SK-N-SH treated with all-trans-retinoic acid at 6 μM for 48 hours (cell line): Measurements from ENCODE around the gene BUB1.
"Not testable (repeated sequence)": the region's sequence is repeated elsewhere in the genome, so short reads cannot be mapped to it uniquely, and the experiment has no call there.

Source experiments
- ATAC-seq: fragments of 200-7000 bp; cut with Tn5 transposase; 3 replicates; pipeline ENCODE4 v1.9.1; 2020; ENCODE audit warnings: mild to moderate bottlenecking, moderate library complexity
- ARNTL ChIP-seq: fragments of 450-650 bp; formaldehyde crosslinking; IDR thresholded peaks from 2 replicates; pipeline ENCODE4 v1.5.0; 2020; ENCODE audit warnings: low read depth, mild to moderate bottlenecking, moderate library complexity, borderline replicate concordance
- BACH2 ChIP-seq: fragments of 250-450 bp; sonication (Bioruptor Pico); IDR thresholded peaks from 2 replicates; pipeline ENCODE4 v1.9.0; 2021; ENCODE audit warnings: mild to moderate bottlenecking, borderline replicate concordance
- CREB5 ChIP-seq: fragments of 250-450 bp; sonication (Bioruptor Pico); IDR thresholded peaks from 2 replicates; pipeline ENCODE4 v1.5.1; 2020; ENCODE audit warnings: low read depth, mild to moderate bottlenecking, moderate library complexity
- CSDC2 ChIP-seq: fragments of 250-450 bp; sonication (Bioruptor Pico); IDR thresholded peaks from 2 replicates; pipeline ENCODE4 v1.5.0; 2020; ENCODE audit warnings: mild to moderate bottlenecking, moderate library complexity
- CSRNP3 ChIP-seq: fragments of 250-450 bp; sonication (Bioruptor Pico); IDR thresholded peaks from 2 replicates; pipeline ENCODE4 v1.5.1; 2021; ENCODE audit warnings: mild to moderate bottlenecking, moderate library complexity
- ESRRG ChIP-seq: fragments of 250-450 bp; sonication (Bioruptor Pico); IDR thresholded peaks from 2 replicates; pipeline ENCODE4 v1.6.1; 2021; ENCODE audit warnings: mild to moderate bottlenecking
- GLIS3 ChIP-seq: fragments of 250-450 bp; sonication (Bioruptor Pico); IDR thresholded peaks from 2 replicates; pipeline ENCODE4 v1.5.0; 2020; ENCODE audit warnings: mild to moderate bottlenecking, moderate library complexity
- ISL1 ChIP-seq: fragments of 250-450 bp; sonication (Bioruptor Pico); IDR thresholded peaks from 2 replicates; pipeline ENCODE4 v2.1.2; 2022; ENCODE audit warnings: mild to moderate bottlenecking, moderate library complexity
- OSR1 ChIP-seq: fragments of 250-450 bp; sonication (Bioruptor Pico); IDR thresholded peaks from 2 replicates; pipeline ENCODE4 v1.8.0; 2022; ENCODE audit warnings: moderate library complexity, mild to moderate bottlenecking, inconsistent platforms
- PATZ1 ChIP-seq: fragments of 250-450 bp; sonication (Bioruptor Pico); IDR thresholded peaks from 2 replicates; pipeline ENCODE4 v1.8.0; 2020; ENCODE audit warnings: mild to moderate bottlenecking, moderate library complexity, borderline replicate concordance
- POU6F1 ChIP-seq: fragments of 250-450 bp; sonication (Bioruptor Pico); IDR thresholded peaks from 2 replicates; pipeline ENCODE4 v1.8.0; 2021; ENCODE audit warnings: low read depth, mild to moderate bottlenecking, moderate library complexity, borderline replicate concordance
- PPARA ChIP-seq: fragments of 250-450 bp; sonication (Bioruptor Pico); IDR thresholded peaks from 2 replicates; pipeline ENCODE4 v1.5.0; 2020; ENCODE audit warnings: mild to moderate bottlenecking, borderline replicate concordance
- RARB ChIP-seq: fragments of 250-450 bp; sonication (Bioruptor Pico); IDR thresholded peaks from 2 replicates; pipeline ENCODE4 v1.8.0; 2021; ENCODE audit warnings: mild to moderate bottlenecking, moderate library complexity
- SNAI2 ChIP-seq: fragments of 250-450 bp; sonication (Bioruptor Pico); IDR thresholded peaks from 2 replicates; pipeline ENCODE4 v1.5.0; 2020; ENCODE audit warnings: mild to moderate bottlenecking, moderate library complexity
- TCF4 ChIP-seq: fragments of 250-450 bp; sonication (Bioruptor Pico); IDR thresholded peaks from 2 replicates; pipeline ENCODE4 v1.8.0; 2021; ENCODE audit warnings: mild to moderate bottlenecking, moderate library complexity, borderline replicate concordance
- TOX ChIP-seq: fragments of 250-450 bp; sonication (Bioruptor Pico); IDR thresholded peaks from 2 replicates; pipeline ENCODE4 v1.8.0; 2021; ENCODE audit warnings: mild to moderate bottlenecking, moderate library complexity, borderline replicate concordance
- TSHZ2 ChIP-seq: fragments of 250-450 bp; sonication (Bioruptor Pico); IDR thresholded peaks from 2 replicates; pipeline ENCODE4 v1.5.0; 2020; ENCODE audit warnings: mild to moderate bottlenecking, moderate library complexity
- ZC3H10 ChIP-seq: fragments of 250-450 bp; sonication (Bioruptor Pico); IDR thresholded peaks from 2 replicates; pipeline ENCODE4 v1.5.1; 2021; ENCODE audit warnings: mild to moderate bottlenecking, moderate library complexity
- ZFP3 ChIP-seq: fragments of 250-450 bp; sonication (Bioruptor Pico); IDR thresholded peaks from 2 replicates; pipeline ENCODE4 v1.5.0; 2020; ENCODE audit warnings: mild to moderate bottlenecking, moderate library complexity
- ZFP30 ChIP-seq: fragments of 450-650 bp; formaldehyde crosslinking; IDR thresholded peaks from 2 replicates; pipeline ENCODE4 v1.5.0; 2022; ENCODE audit warnings: mild to moderate bottlenecking, moderate library complexity
- ZNF565 ChIP-seq: fragments of 450-650 bp; formaldehyde crosslinking; conservative IDR thresholded peaks from 2 replicates; pipeline ENCODE4 v1.5.0; 2020; ENCODE audit warnings: low read depth, mild to moderate bottlenecking, moderate library complexity
- ZNF70 ChIP-seq: fragments of 450-650 bp; formaldehyde crosslinking; IDR thresholded peaks from 2 replicates; pipeline ENCODE4 v1.5.0; 2020; ENCODE audit warnings: mild to moderate bottlenecking, moderate library complexity
- ZNF8 ChIP-seq: fragments of 450-650 bp; formaldehyde crosslinking; IDR thresholded peaks from 2 replicates; pipeline ENCODE4 v1.5.0; 2020; ENCODE audit warnings: mild to moderate bottlenecking, moderate library complexity

BUB1 gene

GRCh38 chr2:110707386-110707965 lies 29.6 kb upstream of the BUB1 start:
- TF ChIP-seq BACH2 (no peak), ESRRG (no peak), ZNF70 (CRISPR knock-in tag) (no peak), CSDC2 (no peak), ISL1 (CRISPR knock-in tag) (no peak), CSRNP3 (CRISPR knock-in tag) (no peak), ZC3H10 (CRISPR knock-in tag) (no peak), ZFP3 (CRISPR knock-in tag) (no peak), SNAI2 (CRISPR knock-in tag) (no peak), PATZ1 (CRISPR knock-in tag) (no peak), ZFP30 (CRISPR knock-in tag) (no peak), ZNF565 (no peak), PPARA (no peak)
- ATAC-seq, result no peak

- TF ChIP-seq OSR1 (CRISPR knock-in tag) (no peak), CREB5 (CRISPR knock-in tag) (no peak), SNAI2 (CRISPR knock-in tag) (no peak), ESRRG (no peak), ZNF8 (CRISPR knock-in tag) (no peak), GLIS3 (CRISPR knock-in tag) (no peak), ZC3H10 (CRISPR knock-in tag) (no peak), ARNTL (CRISPR knock-in tag) (no peak), ZNF70 (CRISPR knock-in tag) (no peak), PPARA (no peak), BACH2 (no peak), TSHZ2 (CRISPR knock-in tag) (no peak), ZFP30 (CRISPR knock-in tag) (no peak), TOX (CRISPR knock-in tag) (no peak), POU6F1 (CRISPR knock-in tag) (no peak), RARB (CRISPR knock-in tag) (no peak), TCF4 (CRISPR knock-in tag) (no peak)
- TF ChIP-seq, all 23 proteins: peak for 0
- ATAC-seq, result no peak
Measured at GRCh38 chr2:110702514-110703380, 24.9 kb upstream of the BUB1 start.

- ATAC-seq, result not testable (repeated sequence)
Measured at GRCh38 chr2:110698253-110698652, 20.4 kb upstream of the BUB1 start.

- not testable (repeated sequence) for ATAC-seq
Measured at GRCh38 chr2:110695146-110695898, 17.5 kb upstream of the BUB1 start.
